Uterus (tissue), 4 donors: Measurements from ENCODE around the gene NRL. TPM values are rescaled to one million over a fixed set of nuclear protein-coding genes. Genes with fewer than 3 reads are reported as not detected.

Experiments used
- DNase-seq, 2 donors: peaks; one replicate each; pipeline ENCODE4 v3.0.0-alpha.2; 2019 to 2020
- H3K27ac ChIP-seq, 2 donors: fragments of 200-600 bp; sonication (generic); 1 replicate in 1 of 2; 2 replicates in 1 of 2; pipeline ENCODE4 v1.5.1; 2016 to 2018
- H3K27me3 ChIP-seq, 2 donors: fragments of 200-600 bp; sonication (generic); one replicate each; pipeline ENCODE4 v1.5.1; 2018 to 2019; ENCODE audit warnings: control low read depth in 1 of 2
- H3K36me3 ChIP-seq, 2 donors: fragments of 200-600 bp; sonication (generic); one replicate each; pipeline ENCODE4 v1.5.1; 2019; ENCODE audit warnings: control low read depth in 1 of 2
- H3K4me1 ChIP-seq, 2 donors: fragments of 200-600 bp; sonication (generic); one replicate each; pipeline ENCODE4 v1.5.1; 2018 to 2019; ENCODE audit warnings: control low read depth in 1 of 2
- H3K4me3 ChIP-seq, 2 donors: fragments of 200-600 bp; sonication (generic); 1 replicate in 1 of 2; 2 replicates in 1 of 2; pipeline ENCODE4 v1.5.1; 2018 to 2019; ENCODE audit warnings: mild to moderate bottlenecking in 1 of 2
- H3K9me3 ChIP-seq, 2 donors: fragments of 200-600 bp; sonication (generic); one replicate each; pipeline ENCODE4 v1.5.1; 2019; ENCODE audit warnings: control low read depth in 1 of 2
- POLR2A ChIP-seq, 2 donors: fragments of 450-650 bp; IDR thresholded peaks; one replicate each; pipeline ENCODE4 v1.6.1; 2016; ENCODE audit warnings: antibody characterized with exemption in 2 of 2, mild to moderate bottlenecking in 1 of 2, moderate library complexity in 1 of 2
- intact Hi-C: fragments of 100-400 bp; cut with DNase I; formaldehyde crosslinking; loops from one replicate; pipeline ENCODE4 v1.15.1; 2023; ENCODE audit warnings: low total_unique reads
- total RNA-seq, 4 donors: library from RNA; depleted of rRNA in 3 of 4; stranded (reverse); fragments of >200 nt in 3 of 4; gene quantifications; one replicate each; pipeline versions ENCODE4 v1.1.0 to v1.2.4, GENCODE V29; 2014 to 2023
- TF ChIP-seq, protein P1 (sequence below), 4 experiments: fragments of 200-600 bp in 2 of 4; fragments of 450-650 bp in 2 of 4; sonication (generic) in 2 of 4; IDR thresholded peaks; one replicate each; pipeline ENCODE4 v1.5.1; 2016 to 2019; ENCODE audit warnings: antibody characterized with exemption in 4 of 4, mild to moderate bottlenecking in 2 of 4, moderate library complexity in 1 of 4
- donor health status: DM: yes; HTN: yes; CAD: no.

NRL gene
- total RNA-seq, 4 donors from 2014 or later: 1.2 to 1.8 (median 1.3) TPM; not detected in 1

DNA sequence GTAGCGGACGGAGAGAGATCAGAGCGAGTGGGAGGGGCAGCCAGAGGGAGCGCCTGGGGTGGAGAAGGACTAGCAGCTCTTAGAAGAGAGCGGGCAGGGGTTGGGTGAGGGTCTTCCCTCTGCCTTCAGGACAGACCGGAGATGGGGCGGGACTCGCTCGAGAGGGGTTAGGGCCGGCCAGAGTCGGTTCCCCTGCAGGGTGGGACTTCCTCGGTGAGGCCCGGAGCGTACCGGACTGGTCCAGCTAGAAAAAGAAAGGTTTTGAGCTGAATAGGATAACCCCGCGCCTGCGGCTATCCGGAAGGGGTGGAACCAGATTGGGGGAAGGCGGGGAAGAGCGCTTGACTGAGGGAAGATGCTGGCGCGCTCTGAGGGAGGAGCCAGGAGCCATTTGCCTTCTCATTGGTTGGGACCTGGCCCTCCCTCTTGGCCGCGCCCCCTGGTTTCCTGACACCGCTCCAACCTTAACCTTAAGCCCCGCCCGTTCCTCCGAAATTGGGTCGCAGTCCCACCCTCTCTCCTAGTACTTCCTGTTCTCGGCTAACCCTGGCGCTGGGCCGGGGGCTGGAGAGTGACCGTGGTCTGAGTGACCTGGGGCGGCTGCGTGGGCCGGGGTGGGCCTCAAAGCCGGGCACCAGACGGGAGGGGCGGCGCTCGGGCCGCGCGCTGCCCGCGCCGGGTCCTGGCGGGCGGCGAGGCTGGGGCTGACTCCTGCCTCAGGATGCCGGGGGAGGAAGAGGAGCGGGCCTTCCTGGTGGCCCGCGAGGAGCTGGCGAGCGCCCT, 32.4 kb upstream of the NRL start, which contains the start of gene RNF31:
Gene RNF31 (plus strand): TSS at position 521 of the 783 bp plus-strand sequence. CDS start 201 bp downstream, at position 722.
- Histone ChIP-seq H3K36me3 (no peaks in the 10 kb centered on the region), H3K27ac (peak within 1 kb of the TSS; percentile 90 to 92), H3K9me3 (no peaks in the 10 kb centered on the region), H3K4me3 (peak within 1 kb of the TSS; percentile 84 to 95), H3K27me3 (no peaks in the 10 kb centered on the region), H3K4me1 (peaks cover 4 to 6% of the 10 kb centered on the region in 2 donors)
- peak; percentile 11 to 49 for TF ChIP-seq POLR2A (IDR thresholded peaks at IDR 0.05)
- TF ChIP-seq, protein P1, sequence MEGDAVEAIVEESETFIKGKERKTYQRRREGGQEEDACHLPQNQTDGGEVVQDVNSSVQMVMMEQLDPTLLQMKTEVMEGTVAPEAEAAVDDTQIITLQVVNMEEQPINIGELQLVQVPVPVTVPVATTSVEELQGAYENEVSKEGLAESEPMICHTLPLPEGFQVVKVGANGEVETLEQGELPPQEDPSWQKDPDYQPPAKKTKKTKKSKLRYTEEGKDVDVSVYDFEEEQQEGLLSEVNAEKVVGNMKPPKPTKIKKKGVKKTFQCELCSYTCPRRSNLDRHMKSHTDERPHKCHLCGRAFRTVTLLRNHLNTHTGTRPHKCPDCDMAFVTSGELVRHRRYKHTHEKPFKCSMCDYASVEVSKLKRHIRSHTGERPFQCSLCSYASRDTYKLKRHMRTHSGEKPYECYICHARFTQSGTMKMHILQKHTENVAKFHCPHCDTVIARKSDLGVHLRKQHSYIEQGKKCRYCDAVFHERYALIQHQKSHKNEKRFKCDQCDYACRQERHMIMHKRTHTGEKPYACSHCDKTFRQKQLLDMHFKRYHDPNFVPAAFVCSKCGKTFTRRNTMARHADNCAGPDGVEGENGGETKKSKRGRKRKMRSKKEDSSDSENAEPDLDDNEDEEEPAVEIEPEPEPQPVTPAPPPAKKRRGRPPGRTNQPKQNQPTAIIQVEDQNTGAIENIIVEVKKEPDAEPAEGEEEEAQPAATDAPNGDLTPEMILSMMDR (IDR thresholded peaks at IDR 0.05): peak in 1 of 4 experiments; percentile 5
- intact Hi-C loops: no loop called here
- peak; percentile 98 to 99 for DNase-seq

DNA sequence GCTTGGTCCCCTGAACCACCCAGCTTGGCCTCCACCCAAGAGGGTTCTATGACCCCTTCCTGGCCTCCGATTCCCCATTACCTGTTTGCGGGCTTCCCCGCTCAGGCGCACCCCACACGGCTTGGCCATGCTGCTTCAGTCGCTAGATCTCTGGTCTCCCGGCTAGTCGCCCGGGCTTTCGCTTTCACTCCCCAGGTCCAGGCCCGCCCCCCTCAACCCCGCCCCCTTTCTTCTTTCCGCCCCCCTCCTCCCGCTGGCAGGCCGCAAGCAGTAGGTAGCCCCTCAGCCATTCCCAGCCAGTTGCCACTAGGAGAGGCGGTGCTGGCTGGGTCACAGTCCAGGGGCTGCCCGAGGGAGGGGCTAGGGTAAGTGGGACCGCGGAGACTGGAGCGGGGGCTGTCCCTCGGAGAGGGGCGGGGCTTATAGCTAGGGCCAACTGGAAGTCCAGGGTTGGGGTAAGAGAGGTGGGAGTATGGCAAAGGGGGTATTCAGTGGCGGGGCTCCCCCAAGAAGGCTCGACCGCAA, 31.8 kb upstream of the NRL start, which contains the start of gene PSME2:
Gene PSME2 (minus strand): TSS at position 158 of the 525 bp plus-strand sequence. CDS start 29 bp downstream, at position 129.
- DNase-seq: peak; percentile 94
- Histone ChIP-seq H3K27ac (peak within 1 kb of the TSS; percentile 90 to 92), H3K27me3 (no peaks in the 10 kb centered on the region), H3K4me1 (peaks cover 4 to 6% of the 10 kb centered on the region in 2 donors), H3K36me3 (no peaks in the 10 kb centered on the region), H3K4me3 (peak within 1 kb of the TSS; percentile 84 to 95), H3K9me3 (no peaks in the 10 kb centered on the region)
- TF ChIP-seq, protein P1 (IDR thresholded peaks at IDR 0.05): no peak
- peak; percentile 13 to 46 for TF ChIP-seq POLR2A (IDR thresholded peaks at IDR 0.05)
- intact Hi-C loops: no loop called here

DNA sequence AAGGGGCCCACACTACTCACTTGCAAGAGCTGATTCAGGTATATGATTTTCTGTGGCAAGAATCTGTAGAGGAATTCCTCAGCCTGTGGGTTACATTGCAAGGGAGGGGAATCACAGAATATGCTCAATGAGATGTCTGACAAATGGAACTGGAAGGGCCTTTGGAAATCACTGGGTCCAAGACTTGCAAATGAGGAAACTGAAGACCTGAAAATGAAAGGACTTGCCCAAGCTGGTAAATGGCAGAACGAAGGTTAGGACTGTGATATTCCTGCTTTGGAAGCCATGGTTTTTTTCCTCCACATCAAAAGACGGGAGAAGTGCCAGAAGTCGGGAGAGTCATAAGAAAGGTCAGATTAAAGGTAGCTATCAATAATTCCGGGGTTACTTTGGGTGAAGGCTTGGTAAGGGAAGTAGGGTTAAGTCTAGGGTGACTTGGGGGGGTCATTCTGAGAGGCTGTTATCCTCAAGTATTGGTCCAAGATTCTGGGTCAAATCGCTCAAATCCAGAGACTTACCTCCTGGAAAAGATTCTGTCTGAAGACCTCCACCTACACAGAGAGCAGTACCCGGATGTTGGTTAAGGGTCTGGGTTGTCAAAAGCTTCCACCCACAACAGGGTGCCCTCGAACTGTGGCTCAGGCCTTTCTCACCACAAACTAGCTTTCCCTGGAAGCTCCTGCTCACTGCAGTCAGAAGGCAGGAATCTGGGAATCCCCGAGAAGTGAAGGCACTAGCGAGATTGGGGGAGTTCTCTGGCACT, 31.1 kb upstream of the NRL start:
- H3K27ac ChIP-seq: peak overlapping the region; percentile 90 to 92
- no peaks in the 10 kb centered on the region for H3K9me3 ChIP-seq
- TF ChIP-seq, protein P1 (IDR thresholded peaks at IDR 0.05): no peak
- no peak for TF ChIP-seq POLR2A (IDR thresholded peaks at IDR 0.05)
- intact Hi-C loops: no loop called here
- H3K27me3 ChIP-seq: no peaks in the 10 kb centered on the region
- H3K4me1 ChIP-seq: peaks cover 4 to 6% of the 10 kb centered on the region in 2 donors
- H3K36me3 ChIP-seq: no peaks in the 10 kb centered on the region
- no peak for DNase-seq
- peak overlapping the region; percentile 84 to 95 for H3K4me3 ChIP-seq

DNA sequence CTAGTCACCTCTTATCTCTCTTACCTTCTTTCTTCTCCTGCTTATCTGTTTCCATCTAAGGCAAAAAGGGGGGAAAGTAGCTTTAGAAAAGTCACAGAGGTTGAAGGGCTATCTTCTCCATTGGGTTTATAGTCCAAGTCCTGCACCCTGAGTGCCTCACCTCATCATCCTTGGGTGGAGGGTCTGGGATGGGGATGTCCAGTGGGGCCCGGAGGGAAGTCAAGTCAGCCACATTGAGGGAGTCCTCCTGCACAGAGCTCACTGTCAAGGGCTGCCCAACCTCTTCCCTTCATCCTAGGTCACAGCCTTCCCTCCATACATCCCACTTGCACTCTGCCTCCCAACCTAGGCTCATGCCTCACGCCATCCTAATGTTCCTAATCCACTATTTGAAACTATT, 30.5 kb upstream of the NRL start:
- no peak for DNase-seq
- Histone ChIP-seq H3K4me3 (no peak overlapping the region), H3K27ac (peak overlapping the region; percentile 90 to 92), H3K36me3 (no peaks in the 10 kb centered on the region), H3K27me3 (no peaks in the 10 kb centered on the region), H3K9me3 (no peaks in the 10 kb centered on the region), H3K4me1 (peaks cover 4 to 6% of the 10 kb centered on the region in 2 donors)
- intact Hi-C loops: no loop called here
- no peak for TF ChIP-seq POLR2A (IDR thresholded peaks at IDR 0.05)
- TF ChIP-seq, protein P1 (IDR thresholded peaks at IDR 0.05): no peak
